Measurements from ENCODE around the gene MRPL39. TPM values are rescaled to one million over a fixed set of nuclear protein-coding genes. Genes with fewer than 3 reads are reported as not detected.

The MRPL39 gene
- total and polyA plus RNA-seq, 2 experiments from 2014 or later: 50.5 to 132 TPM

- Histone ChIP-seq H3K4me1 (ENCODE audit: insufficient read depth) (no peaks in the 10 kb centered on the region), H3K9me2 (ENCODE audit: insufficient read depth) (no peaks in the 10 kb centered on the region), H3K36me3 (ENCODE audit: insufficient read depth) (no peaks in the 10 kb centered on the region), H3K27me3 (ENCODE audit: insufficient read depth) (no peaks in the 10 kb centered on the region), H3K79me2 (replicated peaks; ENCODE audit: insufficient read depth) (no peaks in the 10 kb centered on the region), H3F3A (replicated peaks; ENCODE audit: low read depth) (no peaks in the 10 kb centered on the region), H3K4me2 (no peak overlapping the region), H3K27ac (ENCODE audit: low read depth) (no peak overlapping the region), H2AFZ (no peak overlapping the region), H3K4me3 (no peak overlapping the region), H4K20me1 (replicated peaks; ENCODE audit: insufficient read depth) (no peaks in the 10 kb centered on the region)
- Mint-ChIP-seq H3K4me1 (no peaks in the 10 kb centered on the region), H3K27ac (no peak overlapping the region), H3K9me3 (peaks cover 20% of the 10 kb centered on the region), H3K4me3 (no peak overlapping the region), H3K27me3 (ENCODE audit: insufficient read depth, low read depth, poor library complexity) (no peaks in the 10 kb centered on the region), H3K36me3 (ENCODE audit: low read depth) (peaks cover 14% of the 10 kb centered on the region)
- DNase-seq (ENCODE audit: low spot score) (no peak), ATAC-seq (no peak)
- TF ChIP-seq STAT1 (IDR thresholded peaks at IDR 0.05; ENCODE audit: unreplicated experiment): no peak
- TF ChIP-seq CTCF (conservative IDR thresholded peaks at IDR 0.05; ENCODE audit: low read depth in 2 of 2): no peak
- TF ChIP-seq ZNF114 (CRISPR knock-in tag; IDR thresholded peaks at IDR 0.05): no peak
- no peak for TF ChIP-seq POLR2AphosphoS5 (IDR thresholded peaks at IDR 0.05; ENCODE audit: low read depth)
These were observed 70.1 kb downstream of the MRPL39 start for GRCh38 chr21:25537174-25537573.

GRCh38 chr21:25536752-25537151 lies 70.5 kb downstream of the MRPL39 start:
- H3K27ac Mint-ChIP-seq: no peak overlapping the region
- H3K27me3 Mint-ChIP-seq (ENCODE audit: insufficient read depth, low read depth, poor library complexity): no peaks in the 10 kb centered on the region
- Histone ChIP-seq H3K79me2 (replicated peaks; ENCODE audit: insufficient read depth) (no peaks in the 10 kb centered on the region), H3K4me2 (no peak overlapping the region), H3K9me2 (ENCODE audit: insufficient read depth) (0 out of 2 replicates have a peak, but pooled peaks cover 3% of the 10 kb centered on the region), H3K4me3 (no peak overlapping the region), H4K20me1 (replicated peaks; ENCODE audit: insufficient read depth) (no peaks in the 10 kb centered on the region), H3K27ac (ENCODE audit: low read depth) (no peak overlapping the region), H2AFZ (no peak overlapping the region), H3F3A (replicated peaks; ENCODE audit: low read depth) (no peaks in the 10 kb centered on the region), H3K4me1 (ENCODE audit: insufficient read depth) (no peaks in the 10 kb centered on the region), H3K36me3 (ENCODE audit: insufficient read depth) (no peaks in the 10 kb centered on the region), H3K27me3 (ENCODE audit: insufficient read depth) (no peaks in the 10 kb centered on the region)
- DNase-seq (ENCODE audit: low spot score): no peak
- no peak for ATAC-seq
- H3K36me3 Mint-ChIP-seq (ENCODE audit: low read depth): peaks cover 14% of the 10 kb centered on the region
- H3K9me3 Mint-ChIP-seq: peaks cover 20% of the 10 kb centered on the region
- H3K4me3 Mint-ChIP-seq: no peak overlapping the region
- TF ChIP-seq EZH2phosphoT487 (IDR thresholded peaks at IDR 0.05; ENCODE audit: unreplicated experiment) (no peak), CREB1 (CRISPR knock-in tag; IDR thresholded peaks at IDR 0.05; ENCODE audit: low read depth) (no peak), STAT1 (IDR thresholded peaks at IDR 0.05; ENCODE audit: unreplicated experiment) (no peak)
- H3K4me1 Mint-ChIP-seq: no peaks in the 10 kb centered on the region

GRCh38 chr21:25535849-25536248 lies 71.4 kb downstream of the MRPL39 start:
- no peak overlapping the region for H3K4me3 Mint-ChIP-seq
- H3K27me3 Mint-ChIP-seq (ENCODE audit: insufficient read depth, low read depth, poor library complexity): peaks cover 2% of the 10 kb centered on the region
- ATAC-seq: no peak

More at GRCh38 chr21:25535849-25536248, 71.4 kb downstream of the MRPL39 start:
- H3K4me1 Mint-ChIP-seq: no peaks in the 10 kb centered on the region
- H3F3A ChIP-seq (replicated peaks; ENCODE audit: low read depth): no peaks in the 10 kb centered on the region
- no peak overlapping the region for H3K27ac Mint-ChIP-seq
- H3K36me3 Mint-ChIP-seq (ENCODE audit: low read depth): peaks cover 14% of the 10 kb centered on the region
- H3K4me2 ChIP-seq: no peak overlapping the region
- 0 out of 2 replicates have a peak, but pooled peaks cover 11% of the 10 kb centered on the region for H3K9me2 ChIP-seq (ENCODE audit: insufficient read depth)
- TF ChIP-seq ZNF462 (CRISPR knock-in tag; IDR thresholded peaks at IDR 0.05) (no peak), POLR2AphosphoS5 (IDR thresholded peaks at IDR 0.05; ENCODE audit: low read depth) (no peak)
- H3K27me3 ChIP-seq (ENCODE audit: insufficient read depth): no peaks in the 10 kb centered on the region
- DNase-seq (ENCODE audit: low spot score): no peak
- no peak overlapping the region for H3K4me3 ChIP-seq
- H3K79me2 ChIP-seq (replicated peaks; ENCODE audit: insufficient read depth): no peaks in the 10 kb centered on the region
- no peaks in the 10 kb centered on the region for H3K4me1 ChIP-seq (ENCODE audit: insufficient read depth)
- H4K20me1 ChIP-seq (replicated peaks; ENCODE audit: insufficient read depth): no peaks in the 10 kb centered on the region
- peaks cover 22% of the 10 kb centered on the region for H3K9me3 Mint-ChIP-seq
- H2AFZ ChIP-seq: no peak overlapping the region
- no peak overlapping the region for H3K27ac ChIP-seq (ENCODE audit: low read depth)
- no peaks in the 10 kb centered on the region for H3K36me3 ChIP-seq (ENCODE audit: insufficient read depth)

Measured in GM23338 (cell line).